Frontal cortex (tissue), 4 donors: ENCODE data around the gene CCT8. TPM values are rescaled to one million over a fixed set of nuclear protein-coding genes. Genes with fewer than 3 reads are reported as not detected.
"Not testable (repeated sequence)": the region's sequence is repeated elsewhere in the genome, so short reads cannot be mapped to it uniquely, and the experiment has no call there.

Experiments used
- DNase-seq, 2 donors: peaks; one replicate each; pipeline ENCODE4 v3.0.0; 2012; ENCODE audit warnings: low spot score in 2 of 2
- FAIRE-seq: peaks from 2 replicates; lab custom pipeline; 2012; peaks lifted over from hg19 to GRCh38; lab: Jason Lieb, UNC
- total RNA-seq: library from RNA; depleted of rRNA; stranded (reverse); fragments of >200 nt; gene quantifications from one replicate; pipeline ENCODE4 v1.2.3, GENCODE V29; 2014
- donor health status: control.
- donor health status: control.
- donor health status: control.

CCT8 gene
- total RNA-seq, 1 donor from 2014 or later: 262 TPM

- FAIRE-seq: no peak
- no peak for DNase-seq
These were observed 5.7 kb upstream of the CCT8 start for GRCh38 chr21:29078869-29079767.

- FAIRE-seq (no peak), DNase-seq (no peak)
These were observed 4.2 kb upstream of the CCT8 start for GRCh38 chr21:29077651-29078090.

- DNase-seq, FAIRE-seq: not testable (repeated sequence)
These were observed 3.5 kb upstream of the CCT8 start for GRCh38 chr21:29076731-29077640.

- FAIRE-seq (no peak), DNase-seq (no peak)
These were observed 2.4 kb upstream of the CCT8 start for GRCh38 chr21:29075706-29076466.

- FAIRE-seq: no peak
- DNase-seq: no peak
These were observed 1.3 kb upstream of the CCT8 start for GRCh38 chr21:29074783-29075182.

- FAIRE-seq (no peak), DNase-seq (no peak)
These were observed 544 bp upstream of the CCT8 start for GRCh38 chr21:29074007-29074376.

GRCh38 chr21:29072873-29073221 lies 601 bp downstream of the CCT8 start:
- FAIRE-seq (no peak), DNase-seq (no peak)

GRCh38 chr21:29064850-29065481 lies 8.5 kb downstream of the CCT8 start:
- DNase-seq (no peak), FAIRE-seq (no peak)

- FAIRE-seq: no peak
- no peak for DNase-seq
These were observed 16.9 kb downstream of the CCT8 start for GRCh38 chr21:29056538-29057050.

- no peak for FAIRE-seq
- no peak for DNase-seq
These were observed 17.4 kb downstream of the CCT8 start for GRCh38 chr21:29056005-29056404.

- DNase-seq (no peak), FAIRE-seq (no peak)
These were observed 18.4 kb downstream of the CCT8 start for GRCh38 chr21:29055080-29055479.

GRCh38 chr21:29053656-29054055 lies 19.8 kb downstream of the CCT8 start:
- no peak for DNase-seq
- FAIRE-seq: no peak

GRCh38 chr21:29053011-29053553 lies 20.4 kb downstream of the CCT8 start:
- DNase-seq: no peak
- no peak for FAIRE-seq

- no peak for FAIRE-seq
- no peak for DNase-seq
These were observed 21.2 kb downstream of the CCT8 start for GRCh38 chr21:29052224-29052623.

GRCh38 chr21:29034678-29035077 lies 38.8 kb downstream of the CCT8 start:
- no peak for FAIRE-seq

GRCh38 chr21:29033871-29034270 lies 39.6 kb downstream of the CCT8 start:
- no peak for FAIRE-seq
- DNase-seq: no peak

More at GRCh38 chr21:29034678-29035077, 38.8 kb downstream of the CCT8 start:
- DNase-seq: no peak

GRCh38 chr21:29033301-29033700 lies 40.1 kb downstream of the CCT8 start:
- FAIRE-seq (no peak), DNase-seq (no peak)

- no peak for FAIRE-seq
These were observed 42.5 kb downstream of the CCT8 start for GRCh38 chr21:29030909-29031308.

GRCh38 chr21:29029524-29029923 lies 43.9 kb downstream of the CCT8 start:
- no peak for FAIRE-seq
- no peak for DNase-seq

More at GRCh38 chr21:29030909-29031308, 42.5 kb downstream of the CCT8 start:
- no peak for DNase-seq
